Measurements from ENCODE around the gene HCST.
"Not testable (repeated sequence)": the region's sequence is repeated elsewhere in the genome, so short reads cannot be mapped to it uniquely, and the experiment has no call there.

The HCST gene

DNA sequence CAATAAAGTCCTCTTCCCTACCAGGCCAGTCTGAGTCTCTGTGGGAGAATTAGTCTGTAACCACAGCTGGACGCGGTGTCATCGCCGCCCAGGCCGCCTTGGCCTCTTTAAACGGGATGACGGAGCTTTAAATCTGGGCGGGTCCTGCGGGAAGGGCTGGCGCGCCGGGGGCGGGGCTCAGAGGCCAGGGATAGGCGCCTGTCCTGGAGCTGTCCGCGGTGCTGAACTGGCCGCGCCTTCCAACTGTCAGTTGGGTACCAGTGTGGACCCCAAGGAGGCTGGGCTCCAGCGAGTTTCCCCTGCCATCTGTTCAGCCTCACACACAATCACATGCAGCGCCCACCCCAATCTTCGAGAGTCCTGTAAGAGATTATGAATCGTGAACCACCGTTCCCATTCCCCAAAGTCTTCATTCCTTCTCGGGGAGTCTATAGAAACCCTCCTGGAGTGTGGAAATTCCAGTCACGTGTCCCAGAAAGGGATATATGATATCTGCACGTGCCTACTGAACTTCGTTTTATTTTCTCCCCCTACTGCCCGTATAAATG is 22.5 kb upstream of the HCST start:
- peak; percentile 47 for DNase-seq (ENCODE audit: low spot score)

- DNase-seq (ENCODE audit: low spot score): peak; percentile 65
Measured at GRCh38 chr19:35882114-35882832, 20.1 kb upstream of the HCST start.

DNA sequence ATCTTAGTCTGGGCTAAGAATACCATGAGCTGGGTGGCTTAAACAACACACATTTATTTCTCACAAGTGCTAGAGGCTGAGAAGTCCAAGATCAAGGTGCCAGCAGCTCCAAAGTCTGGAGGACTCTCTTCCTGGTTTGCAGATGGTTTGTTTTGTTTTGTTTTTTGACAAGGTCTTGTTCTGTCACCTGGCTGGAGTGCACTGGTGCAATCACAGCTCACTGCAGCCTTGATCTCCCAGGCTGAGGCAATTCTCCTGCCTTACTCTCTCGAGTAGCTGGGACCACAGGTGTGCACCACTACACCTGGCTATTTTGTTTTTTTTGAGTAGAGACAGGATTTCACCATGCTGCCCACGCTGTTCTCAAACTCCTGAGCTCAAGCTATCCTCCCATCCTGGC is 18.4 kb upstream of the HCST start:
- DNase-seq (ENCODE audit: low spot score): no peak

- no peak for DNase-seq (ENCODE audit: low spot score)
Measured at GRCh38 chr19:35885225-35885738, 17.0 kb upstream of the HCST start.

- DNase-seq (ENCODE audit: low spot score): no peak
Measured at GRCh38 chr19:35885904-35886303, 16.4 kb upstream of the HCST start.

DNA sequence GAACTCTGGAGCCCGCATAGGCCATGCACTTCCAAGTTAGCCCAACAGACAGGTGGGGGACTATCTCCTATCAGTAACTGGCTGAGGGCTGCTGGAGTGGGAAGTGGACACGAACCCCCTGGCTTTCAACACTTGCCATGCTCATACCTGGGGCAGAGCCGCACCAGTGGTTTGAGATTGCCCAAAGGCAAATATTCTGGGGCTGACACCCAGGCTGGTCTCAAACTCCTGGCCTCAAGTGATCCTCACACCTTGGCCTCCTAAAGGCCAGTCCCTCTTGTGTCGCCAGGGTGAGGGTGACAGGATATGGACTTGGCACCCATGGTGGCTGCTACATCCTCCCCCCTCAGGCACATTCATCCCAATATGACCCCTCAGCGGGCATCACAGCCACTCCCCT is 15.1 kb upstream of the HCST start:
- no peak for DNase-seq (ENCODE audit: low spot score)

DNA sequence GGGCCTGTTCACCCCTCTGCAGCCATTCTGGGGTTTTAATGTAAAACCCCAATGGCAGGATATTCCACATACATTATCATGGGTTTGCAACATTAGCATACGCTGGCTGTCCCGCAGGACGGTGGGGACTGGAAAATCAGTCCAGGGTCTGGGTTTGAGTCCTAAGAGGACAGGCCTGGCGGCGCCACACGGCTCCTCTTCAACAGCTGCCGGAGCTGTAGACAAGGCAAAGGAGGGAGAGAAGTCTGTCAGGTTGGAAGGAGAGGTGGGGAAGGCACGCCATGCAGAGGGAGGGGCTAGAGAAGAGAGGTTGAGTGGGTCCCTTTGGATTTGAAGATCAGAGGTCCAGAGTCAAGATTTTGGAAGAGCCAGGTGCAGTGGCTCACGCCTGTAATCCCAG is 13.9 kb upstream of the HCST start:
- DNase-seq (ENCODE audit: low spot score): no peak

GRCh38 chr19:35889370-35890112 is 12.8 kb upstream of the HCST start:
- DNase-seq (ENCODE audit: low spot score): no peak

DNA sequence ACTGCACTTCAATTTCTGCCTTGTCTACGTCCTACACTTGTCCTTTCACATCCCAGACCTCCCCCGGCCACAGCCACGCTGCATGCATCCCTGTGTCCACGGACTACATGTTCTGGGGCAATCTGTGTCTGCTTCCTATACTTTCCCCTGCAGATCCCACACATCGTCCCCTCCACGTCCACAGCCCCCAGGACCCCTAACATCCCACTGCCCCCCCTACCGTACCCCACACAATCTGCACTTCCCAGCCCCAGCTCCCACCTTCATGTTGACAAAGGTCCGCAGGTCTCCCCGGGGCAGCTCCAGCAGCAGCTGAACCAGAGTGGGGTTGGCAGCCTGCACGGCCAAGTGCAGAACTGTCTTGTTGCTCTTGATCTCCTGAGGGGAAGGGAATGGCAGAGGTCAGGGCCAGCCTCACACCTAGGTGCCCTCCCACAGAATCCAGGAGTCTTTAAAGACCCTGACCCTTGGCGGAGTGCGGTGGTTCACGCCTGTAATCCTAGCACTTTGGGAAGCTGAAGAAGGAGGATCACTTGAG is 12.1 kb upstream of the HCST start:
- no peak for DNase-seq (ENCODE audit: low spot score)

DNA sequence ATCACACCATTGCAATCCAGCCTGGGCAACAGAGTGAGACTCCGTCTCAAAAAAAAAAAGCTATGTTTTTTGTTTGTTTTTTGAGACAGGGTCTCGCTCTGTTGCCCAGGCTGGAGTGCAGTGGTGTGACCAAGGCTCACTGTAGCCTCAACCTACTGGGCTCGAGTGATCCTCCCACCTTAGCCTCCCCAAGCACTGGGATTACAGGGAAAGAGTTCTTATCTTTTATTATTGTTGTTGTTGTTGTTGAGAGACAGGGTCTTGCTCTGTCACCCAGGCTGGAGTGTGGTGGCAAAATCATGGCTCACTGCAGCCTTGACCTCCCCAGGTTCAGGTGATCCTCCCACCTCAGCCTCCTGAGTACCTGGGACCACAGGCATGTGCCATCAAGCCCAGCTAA is 10.5 kb upstream of the HCST start:
- not testable (repeated sequence) for DNase-seq (ENCODE audit: low spot score)

DNA sequence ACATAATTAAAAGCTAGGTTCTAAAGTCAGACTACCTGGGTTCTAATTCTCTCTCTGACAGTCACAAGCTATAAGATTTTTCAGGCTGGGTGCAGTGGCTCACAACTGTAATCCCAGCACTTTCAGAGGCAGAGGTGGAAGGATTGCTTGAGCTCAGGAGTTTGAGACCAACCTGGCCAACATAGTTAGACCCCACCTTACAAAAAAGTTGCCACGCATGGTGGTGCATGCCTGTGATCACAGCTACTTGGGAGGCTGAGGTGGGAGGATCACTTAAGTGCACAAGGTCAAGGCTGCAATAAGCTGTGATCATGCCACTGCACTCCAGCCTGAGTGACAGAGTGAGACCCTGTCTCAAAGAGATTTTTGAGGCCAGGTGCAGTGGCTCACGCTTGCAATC is 8.0 kb upstream of the HCST start:
- no peak for DNase-seq (ENCODE audit: low spot score)

GRCh38 chr19:35895911-35896642 is 6.3 kb upstream of the HCST start:
- DNase-seq (ENCODE audit: low spot score): no peak

- DNase-seq (ENCODE audit: low spot score): no peak
Measured at GRCh38 chr19:35896643-35897040, 5.7 kb upstream of the HCST start.

- no peak for DNase-seq (ENCODE audit: low spot score)
Measured at GRCh38 chr19:35897706-35898451, 4.5 kb upstream of the HCST start.

- DNase-seq (ENCODE audit: low spot score): no peak
Measured at GRCh38 chr19:35898499-35898809, 3.9 kb upstream of the HCST start.

DNA sequence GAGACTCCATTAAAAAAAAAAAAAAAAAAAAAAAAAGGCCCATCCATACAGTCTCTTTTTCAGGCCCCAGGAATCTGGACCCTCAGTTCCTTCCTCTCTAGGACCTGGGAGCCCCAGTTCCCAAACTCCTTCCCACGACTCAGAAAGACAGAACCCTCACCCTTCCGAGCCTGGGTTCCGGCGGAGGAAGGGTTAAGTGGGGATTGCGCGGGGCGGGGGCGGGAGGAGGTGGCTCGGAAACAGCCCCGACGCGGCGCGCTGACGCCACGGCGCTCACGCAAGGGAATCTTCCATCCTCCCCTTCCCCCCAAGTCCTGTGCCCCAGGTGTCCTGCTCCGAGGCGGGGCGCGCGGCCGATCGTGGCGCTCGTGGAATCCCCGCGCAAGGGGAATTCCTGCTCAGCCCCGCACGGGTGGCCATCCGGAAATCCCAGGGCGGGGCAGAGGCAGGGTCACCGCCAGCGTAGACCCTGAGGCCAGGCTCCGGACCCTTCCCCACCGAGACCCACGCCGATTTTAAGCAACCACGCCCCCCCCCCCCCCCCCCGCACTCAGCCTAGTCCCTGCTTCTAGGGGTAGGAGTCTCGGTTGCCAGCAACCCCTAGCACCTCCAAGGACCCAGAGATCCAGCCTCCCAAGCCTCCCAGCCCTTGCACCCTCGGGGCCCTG is 2.6 kb upstream of the HCST start:
- DNase-seq (ENCODE audit: low spot score): peak; percentile 86

- no peak for DNase-seq (ENCODE audit: low spot score)
Measured at GRCh38 chr19:35901055-35901644, 1.2 kb upstream of the HCST start.

DNA sequence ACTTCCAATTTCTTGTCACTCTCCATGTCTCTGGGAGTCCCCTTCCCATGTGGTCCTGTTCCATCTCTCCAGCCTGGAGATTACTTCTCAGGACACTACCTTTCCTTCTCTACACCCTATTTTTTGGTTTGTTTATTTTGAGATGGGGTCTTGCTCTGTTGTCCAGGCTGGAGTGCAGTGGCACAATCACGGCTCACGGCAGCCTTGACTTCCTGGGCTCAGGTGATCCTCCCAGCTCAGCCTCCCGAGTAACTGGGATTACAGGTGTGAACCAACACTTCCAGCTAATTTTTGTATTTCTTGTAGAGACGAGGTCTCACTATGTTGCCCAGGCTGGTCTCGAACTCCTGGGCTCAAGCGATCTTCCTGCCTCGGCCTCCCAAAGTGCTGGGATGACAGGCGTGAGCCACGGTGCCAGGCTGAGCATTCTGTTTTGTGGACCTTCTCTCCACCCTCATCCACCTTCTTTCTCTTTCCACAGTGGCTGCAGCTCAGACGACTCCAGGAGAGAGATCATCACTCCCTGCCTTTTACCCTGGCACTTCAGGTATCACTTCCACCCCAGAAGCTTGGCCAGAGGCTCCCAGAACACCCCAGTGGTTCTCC is 644 bp downstream of the HCST start:
- no peak for DNase-seq (ENCODE audit: low spot score)

DNA sequence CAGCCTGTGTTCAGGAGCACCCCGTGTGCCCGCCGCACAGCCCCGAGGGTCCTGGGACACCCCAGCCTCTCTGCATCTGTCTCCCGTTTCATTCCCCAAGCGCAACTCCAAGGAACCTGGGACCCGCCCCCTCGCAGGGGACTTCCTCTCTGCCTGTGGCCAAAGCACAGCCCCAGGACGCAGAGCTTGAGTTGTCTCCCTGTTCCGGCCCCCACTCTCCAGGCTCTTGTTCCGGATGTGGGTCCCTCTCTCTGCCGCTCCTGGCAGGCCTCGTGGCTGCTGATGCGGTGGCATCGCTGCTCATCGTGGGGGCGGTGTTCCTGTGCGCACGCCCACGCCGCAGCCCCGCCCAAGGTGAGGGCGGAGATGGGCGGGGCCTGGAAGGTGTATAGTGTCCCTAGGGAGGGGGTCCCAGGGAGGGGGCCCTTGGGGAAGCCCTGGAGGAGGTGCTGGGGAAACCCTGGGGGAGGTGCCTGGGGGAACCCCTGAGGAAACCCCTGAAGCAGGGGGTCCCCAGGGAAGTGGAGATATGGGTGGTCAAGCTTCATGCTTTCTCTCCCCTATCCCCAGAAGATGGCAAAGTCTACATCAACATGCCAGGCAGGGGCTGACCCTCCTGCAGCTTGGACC is 1.3 kb downstream of the HCST start:
- DNase-seq (ENCODE audit: low spot score): peak; percentile 94
